GM21447 (cell line): ENCODE measurements around the gene NEK4.

Experiments used
- ATAC-seq: cut with Tn5 transposase; IDR thresholded peaks from one replicate; pipeline ENCODE4 v1.9.1; 2021; ENCODE audit not compliant: unreplicated experiment

NEK4 gene

GRCh38 chr3:52770496-52771333 lies at the start of gene NEK4:
Gene NEK4, minus strand, starts transcription at chr3:52770940. Its CDS starts 194 bp downstream, at chr3:52770746.
- ATAC-seq = peak; percentile 98

DNA sequence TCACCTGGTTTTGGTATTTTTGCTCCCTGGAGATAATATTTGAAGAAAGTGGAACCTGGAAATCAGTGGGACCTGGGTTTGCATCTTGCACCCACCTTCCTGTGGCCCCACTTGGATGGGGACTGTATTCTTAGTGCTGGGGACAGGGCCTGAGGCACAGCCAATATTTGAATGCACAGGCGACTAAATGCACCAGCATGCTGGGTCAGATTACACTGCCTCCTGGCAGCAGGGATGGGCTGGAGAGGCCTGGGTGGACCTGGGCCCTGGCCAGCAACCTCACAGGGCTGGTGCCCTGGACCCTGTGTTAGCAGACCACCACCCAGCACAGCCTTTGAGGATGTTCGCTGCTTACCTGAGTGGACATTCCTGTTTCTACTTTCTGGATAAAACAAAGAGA lies 49.2 kb upstream of the NEK4 start:
- no peak for ATAC-seq

DNA sequence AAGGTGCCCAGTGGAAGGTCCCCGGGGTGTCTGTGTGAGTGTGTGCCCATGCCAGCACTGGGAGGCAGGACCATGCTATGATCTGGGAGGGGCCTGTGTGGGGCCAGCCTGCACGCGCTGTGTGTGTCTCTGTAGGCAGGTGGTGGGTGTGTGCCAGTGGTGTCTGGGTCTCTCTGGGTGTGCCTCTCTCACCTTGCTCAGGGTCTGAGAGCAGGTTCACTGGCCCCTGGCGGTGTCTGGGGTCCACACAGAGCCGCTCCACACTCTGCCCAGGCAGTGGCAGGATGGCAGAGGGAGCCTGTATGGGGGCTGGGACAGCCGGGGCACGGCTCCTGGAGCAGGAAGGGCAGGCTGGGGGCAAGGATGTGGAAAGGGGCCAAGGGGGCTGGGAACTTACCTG lies 47.1 kb upstream of the NEK4 start:
- no peak for ATAC-seq

DNA sequence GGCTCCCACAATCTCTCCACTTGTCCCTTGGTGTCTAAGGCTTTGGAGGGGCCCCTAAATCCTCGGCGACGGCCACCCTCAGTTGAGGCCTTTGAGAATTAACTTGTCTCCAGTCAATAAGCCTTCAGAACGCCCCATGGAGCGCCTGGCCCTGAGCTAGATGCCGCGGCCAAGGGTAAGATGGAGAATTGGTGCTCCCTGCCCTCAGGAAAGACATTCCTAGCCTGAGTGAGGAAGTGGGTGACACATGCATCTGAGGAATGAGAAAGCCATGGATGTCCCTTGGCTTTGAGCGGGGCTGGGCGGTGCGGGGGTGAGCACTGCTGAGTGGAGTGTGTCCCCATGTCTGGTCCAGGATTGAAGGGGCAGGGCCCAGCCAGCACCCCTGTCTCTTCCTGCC lies 46.5 kb upstream of the NEK4 start:
- ATAC-seq = no peak

DNA sequence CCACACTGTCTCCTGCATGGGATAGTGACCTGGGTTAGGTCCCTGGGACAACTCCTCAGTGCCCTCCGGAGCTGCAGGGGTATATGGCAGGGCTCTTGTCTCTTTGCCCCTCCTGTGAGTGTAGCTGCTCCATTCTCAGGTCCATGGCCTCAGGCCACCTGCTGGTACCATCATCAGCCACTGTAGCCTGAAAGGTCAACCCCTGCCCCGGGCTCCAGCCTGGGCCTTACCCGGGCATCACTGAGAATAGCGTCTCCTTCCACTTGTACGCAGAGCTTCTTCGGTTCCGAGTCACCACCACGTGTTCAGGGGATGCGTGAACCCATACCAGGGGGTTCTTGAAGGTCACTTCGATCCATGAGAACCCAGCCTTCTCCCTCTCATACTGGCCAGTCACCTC lies 45.9 kb upstream of the NEK4 start:
- ATAC-seq = no peak

GRCh38 chr3:52816199-52816598 lies 45.5 kb upstream of the NEK4 start:
- ATAC-seq = no peak

GRCh38 chr3:52813810-52814209 lies 43.1 kb upstream of the NEK4 start:
- no peak for ATAC-seq

DNA sequence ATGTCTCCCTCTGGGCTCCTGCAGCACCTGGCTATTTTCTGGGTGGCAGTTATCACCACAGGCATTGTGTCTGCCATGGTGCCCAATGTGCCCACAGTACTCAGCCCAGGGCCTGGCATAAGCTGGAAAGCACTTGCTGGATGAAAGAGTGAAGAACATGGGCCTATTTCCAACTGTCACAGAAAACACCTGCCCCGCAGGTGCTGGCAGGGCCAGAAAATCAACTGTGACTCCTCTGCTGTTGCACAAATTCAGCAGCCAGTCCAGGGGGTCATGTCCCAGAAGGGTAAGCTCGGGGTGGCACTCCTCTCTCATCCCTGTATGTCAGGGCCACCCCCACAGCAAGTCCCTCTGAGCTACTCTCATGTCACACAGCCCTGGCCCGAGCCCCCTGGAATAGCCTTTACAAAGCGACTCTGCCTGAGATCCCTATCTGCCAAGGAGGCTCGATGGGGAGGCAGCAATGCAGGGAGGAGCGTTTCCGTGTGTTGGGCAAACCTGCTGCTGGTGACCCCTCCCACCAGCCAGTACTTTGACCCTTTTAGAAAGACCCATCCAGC lies 40.8 kb upstream of the NEK4 start:
- no peak for ATAC-seq

GRCh38 chr3:52810923-52811322 lies 40.2 kb upstream of the NEK4 start:
- no peak for ATAC-seq

GRCh38 chr3:52809662-52810377 lies 39.1 kb upstream of the NEK4 start:
- no peak for ATAC-seq

- ATAC-seq = no peak
These were observed 38.4 kb upstream of the NEK4 start for GRCh38 chr3:52809149-52809548.

DNA sequence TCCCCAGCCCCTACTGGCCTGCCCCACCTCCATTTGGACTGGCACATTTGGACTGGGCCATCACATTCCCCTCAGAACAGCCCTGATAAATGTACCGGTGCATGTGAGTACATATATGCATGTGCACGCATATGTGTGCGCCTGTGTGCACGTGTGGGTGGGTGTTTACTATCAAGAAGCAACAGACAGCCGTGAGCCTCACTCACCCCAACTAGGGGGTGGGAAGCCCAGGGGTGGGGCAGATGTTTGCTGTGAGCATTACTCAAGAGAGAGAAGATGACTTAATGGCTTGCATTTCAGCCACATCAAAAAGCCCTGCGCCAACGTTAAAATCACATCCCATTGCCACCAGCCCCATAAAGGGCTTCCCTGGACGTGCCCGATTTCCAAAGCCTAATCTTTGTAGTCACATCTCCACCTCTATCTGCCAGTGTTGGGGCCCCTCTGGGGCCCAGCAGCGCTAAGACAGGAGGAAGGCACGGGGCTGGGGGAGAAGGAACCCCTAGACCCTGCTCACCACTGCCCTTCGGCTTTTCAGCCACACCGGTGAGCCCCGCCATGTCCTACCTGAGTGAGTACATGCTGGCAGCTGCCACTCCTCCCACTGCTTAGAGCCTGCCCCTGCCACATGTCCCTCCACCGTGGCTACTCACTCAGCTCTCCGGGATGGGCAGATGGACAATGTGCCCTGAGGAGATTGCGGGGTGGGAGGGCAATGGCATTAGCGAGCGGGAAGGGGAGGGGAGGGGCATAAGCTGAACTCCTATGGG lies 34.7 kb upstream of the NEK4 start:
- no peak for ATAC-seq

DNA sequence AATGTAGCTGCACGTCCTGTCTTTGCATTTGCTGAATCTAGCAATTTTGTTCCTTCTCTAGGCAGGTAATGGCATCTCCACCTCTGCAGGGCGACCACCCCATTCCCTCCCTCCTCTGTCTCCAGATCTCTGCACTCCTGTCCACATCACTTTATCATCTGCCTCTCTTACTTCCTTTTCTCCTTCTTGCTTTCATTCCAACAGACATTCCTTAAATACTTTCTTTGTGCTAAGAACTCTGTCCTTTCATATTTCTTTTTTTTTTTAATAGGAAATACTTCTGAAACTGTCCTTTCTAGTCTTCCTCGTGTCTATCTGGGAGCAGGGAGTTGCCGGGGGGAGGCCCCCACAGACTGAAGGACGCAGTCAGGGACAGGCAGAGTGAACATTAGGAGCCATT lies 31.1 kb upstream of the NEK4 start:
- no peak for ATAC-seq

DNA sequence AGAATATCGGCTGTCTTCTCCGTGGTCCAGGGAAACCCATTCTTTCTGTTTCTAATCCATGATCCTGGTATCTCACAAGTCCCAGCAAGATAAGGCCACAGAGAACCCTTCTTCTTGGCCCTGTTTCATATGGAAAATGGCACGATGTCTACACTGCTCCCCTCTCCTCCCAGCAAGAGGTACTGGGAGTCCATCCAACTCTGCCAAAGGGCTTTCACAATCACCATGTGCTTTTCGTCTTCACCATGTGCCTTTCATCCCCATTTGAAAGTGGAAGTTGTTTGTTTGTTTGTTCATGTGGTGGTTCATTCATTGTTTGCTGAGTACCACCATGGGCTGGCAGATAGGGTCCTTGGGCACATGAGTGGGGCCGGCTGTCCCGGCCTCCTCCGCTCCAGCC lies 29.3 kb upstream of the NEK4 start:
- ATAC-seq = no peak

DNA sequence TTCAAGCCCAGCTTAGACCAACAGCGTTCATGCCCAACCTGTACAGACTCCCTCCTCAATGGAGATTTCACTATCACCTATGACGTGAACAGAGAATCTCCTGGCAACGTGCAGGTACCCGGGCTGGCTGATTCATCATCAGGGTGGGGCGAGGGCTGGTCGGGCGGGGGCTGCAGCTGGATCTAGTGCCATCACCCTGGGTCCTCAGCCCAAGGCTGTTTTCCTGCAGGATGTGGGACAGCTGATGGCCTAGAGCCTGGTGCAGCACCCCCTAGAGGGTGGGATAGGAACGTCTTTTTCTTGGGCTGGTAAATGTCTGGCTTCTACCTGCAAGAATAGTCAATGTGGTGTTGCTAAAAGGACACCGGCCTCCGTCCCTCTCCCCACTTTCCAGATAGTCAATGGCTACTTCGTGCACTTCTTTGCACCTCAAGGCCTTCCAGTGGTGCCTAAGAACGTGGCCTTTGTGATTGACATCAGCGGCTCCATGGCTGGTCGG lies 28.3 kb upstream of the NEK4 start:
- ATAC-seq = no peak

GRCh38 chr3:52798376-52798977 lies 27.7 kb upstream of the NEK4 start:
- ATAC-seq = no peak

DNA sequence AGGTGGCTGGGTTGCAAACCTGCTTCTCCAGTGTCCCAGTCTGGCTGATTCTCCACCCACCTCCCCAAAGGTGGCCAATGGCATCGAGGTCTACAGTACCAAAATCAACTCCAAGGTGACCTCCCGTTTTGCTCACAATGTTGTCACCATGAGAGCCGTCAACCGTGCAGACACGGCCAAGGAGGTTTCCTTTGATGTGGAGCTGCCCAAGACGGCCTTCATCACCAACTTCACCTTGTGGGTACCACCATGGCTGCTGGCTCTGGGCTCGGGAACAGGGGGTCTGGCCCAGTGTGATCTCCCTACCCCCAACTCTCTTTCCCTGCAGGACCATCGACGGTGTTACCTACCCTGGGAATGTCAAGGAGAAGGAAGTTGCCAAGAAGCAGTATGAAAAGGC lies 25.7 kb upstream of the NEK4 start:
- no peak for ATAC-seq

GRCh38 chr3:52795298-52795900 lies 24.7 kb upstream of the NEK4 start:
- ATAC-seq = no peak

- ATAC-seq = no peak
These were observed 23.9 kb upstream of the NEK4 start, which contains the start of gene ITIH3 for GRCh38 chr3:52794612-52795099. Gene ITIH3, plus strand, starts transcription at chr3:52794796. Its CDS starts 8 bp downstream, at chr3:52794804.
